ENCODE data around the gene CDKAL1.

DNA sequence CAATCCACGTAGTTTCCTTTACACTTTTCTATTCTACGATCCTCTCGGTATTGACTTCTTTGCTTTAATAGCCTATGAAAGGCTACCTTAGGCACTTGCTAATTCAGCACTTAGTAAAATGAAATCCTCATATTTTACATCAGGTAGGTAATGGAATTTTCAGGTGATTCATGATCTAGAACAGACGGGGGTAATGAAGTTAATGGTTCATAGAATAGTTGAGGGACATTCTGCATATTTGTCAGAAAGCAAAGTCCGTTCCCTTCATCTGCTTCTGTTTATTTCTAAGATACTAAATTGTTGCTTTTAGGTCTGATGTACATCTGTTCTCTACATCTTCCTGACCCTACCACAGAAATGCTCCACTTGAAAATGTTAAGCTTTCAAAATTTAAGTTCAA lies 431.7 kb downstream of the CDKAL1 start:
- TF ChIP-seq, protein P1, sequence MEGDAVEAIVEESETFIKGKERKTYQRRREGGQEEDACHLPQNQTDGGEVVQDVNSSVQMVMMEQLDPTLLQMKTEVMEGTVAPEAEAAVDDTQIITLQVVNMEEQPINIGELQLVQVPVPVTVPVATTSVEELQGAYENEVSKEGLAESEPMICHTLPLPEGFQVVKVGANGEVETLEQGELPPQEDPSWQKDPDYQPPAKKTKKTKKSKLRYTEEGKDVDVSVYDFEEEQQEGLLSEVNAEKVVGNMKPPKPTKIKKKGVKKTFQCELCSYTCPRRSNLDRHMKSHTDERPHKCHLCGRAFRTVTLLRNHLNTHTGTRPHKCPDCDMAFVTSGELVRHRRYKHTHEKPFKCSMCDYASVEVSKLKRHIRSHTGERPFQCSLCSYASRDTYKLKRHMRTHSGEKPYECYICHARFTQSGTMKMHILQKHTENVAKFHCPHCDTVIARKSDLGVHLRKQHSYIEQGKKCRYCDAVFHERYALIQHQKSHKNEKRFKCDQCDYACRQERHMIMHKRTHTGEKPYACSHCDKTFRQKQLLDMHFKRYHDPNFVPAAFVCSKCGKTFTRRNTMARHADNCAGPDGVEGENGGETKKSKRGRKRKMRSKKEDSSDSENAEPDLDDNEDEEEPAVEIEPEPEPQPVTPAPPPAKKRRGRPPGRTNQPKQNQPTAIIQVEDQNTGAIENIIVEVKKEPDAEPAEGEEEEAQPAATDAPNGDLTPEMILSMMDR (IDR thresholded peaks at IDR 0.05; ENCODE audit: control extremely low read depth in 1 of 3, insufficient read depth in 1 of 3, low read depth in 1 of 3, low read length in 3 of 3): no peak
- TF ChIP-seq EZH2 (IDR thresholded peaks at IDR 0.05; ENCODE audit: low read depth, low read length, severe bottlenecking) (no peak), KDM5A (IDR thresholded peaks at IDR 0.05; ENCODE audit: low read length) (no peak), EP300 (IDR thresholded peaks at IDR 0.05; ENCODE audit: borderline replicate concordance in 1 of 2, low read depth in 2 of 2, low read length in 2 of 2) (no peak), BCL11A (IDR thresholded peaks at IDR 0.05; ENCODE audit: low read depth in 2 of 2, low read length in 2 of 2) (no peak), POLR2AphosphoS5 (IDR thresholded peaks at IDR 0.05; ENCODE audit: low read depth, low read length) (no peak), RNF2 (IDR thresholded peaks at IDR 0.05; ENCODE audit: borderline replicate concordance, low read depth, low read length, missing control alignments, poor library complexity, severe bottlenecking) (no peak), TCF12 (IDR thresholded peaks at IDR 0.05; ENCODE audit: low read depth, low read length) (no peak), EGR1 (IDR thresholded peaks at IDR 0.05; ENCODE audit: borderline replicate concordance, low read depth, low read length) (no peak)

All from H1 (cell line).